Stimulated activated CD4-positive, alpha-beta T cell treated with anti-CD3 and anti-CD28 coated beads, Interleukin-4, amount 100 ng/mL, for 48 hours (primary cell): ENCODE results near the gene ATXN7L1.
"Not testable (repeated sequence)": the region's sequence is repeated elsewhere in the genome, so short reads cannot be mapped to it uniquely, and the experiment has no call there.

Experiments
- DNase-seq, 2 donors: peaks; one replicate each; pipeline ENCODE4 v3.0.0-alpha.2; 2020; ENCODE audit warnings: low read depth in 2 of 2

Gene ATXN7L1

GRCh38 chr7:105617280-105618015, 259.0 kb downstream of the ATXN7L1 start:
- DNase-seq = no peak

- DNase-seq = no peak
These were observed 262.0 kb downstream of the ATXN7L1 start for GRCh38 chr7:105614341-105614840.

GRCh38 chr7:105613611-105614330, 262.6 kb downstream of the ATXN7L1 start:
- no peak for DNase-seq

GRCh38 chr7:105612806-105613205, 263.6 kb downstream of the ATXN7L1 start:
- no peak for DNase-seq

- no peak for DNase-seq
These were observed 264.3 kb downstream of the ATXN7L1 start for GRCh38 chr7:105611856-105612775.

- no peak for DNase-seq
These were observed 266.1 kb downstream of the ATXN7L1 start for GRCh38 chr7:105610165-105610930.

GRCh38 chr7:105602325-105603305, 273.8 kb downstream of the ATXN7L1 start:
- no peak for DNase-seq

GRCh38 chr7:105600720-105601550, 275.5 kb downstream of the ATXN7L1 start:
- no peak for DNase-seq

GRCh38 chr7:105599551-105599950, 276.8 kb downstream of the ATXN7L1 start:
- DNase-seq = no peak

GRCh38 chr7:105599080-105599479, 277.3 kb downstream of the ATXN7L1 start:
- not testable (repeated sequence) for DNase-seq

GRCh38 chr7:105596866-105597265, 279.5 kb downstream of the ATXN7L1 start:
- DNase-seq = no peak

- no peak for DNase-seq
These were observed 282.4 kb downstream of the ATXN7L1 start for GRCh38 chr7:105594034-105594433.

- DNase-seq = no peak
These were observed 284.9 kb downstream of the ATXN7L1 start for GRCh38 chr7:105591522-105591921.

- no peak for DNase-seq
These were observed 285.6 kb downstream of the ATXN7L1 start for GRCh38 chr7:105590793-105591192.

GRCh38 chr7:105589356-105590077, 286.9 kb downstream of the ATXN7L1 start:
- DNase-seq = peak; percentile 29 to 42

- no peak for DNase-seq
These were observed 288.3 kb downstream of the ATXN7L1 start for GRCh38 chr7:105587909-105588635.

- no peak for DNase-seq
These were observed 290.4 kb downstream of the ATXN7L1 start for GRCh38 chr7:105585850-105586500.
